ENCODE measurements around the gene DHX58.
A peak's percentile ranks its signal among the peaks of the same experiment; 100 is the strongest.

Gene DHX58

DNA sequence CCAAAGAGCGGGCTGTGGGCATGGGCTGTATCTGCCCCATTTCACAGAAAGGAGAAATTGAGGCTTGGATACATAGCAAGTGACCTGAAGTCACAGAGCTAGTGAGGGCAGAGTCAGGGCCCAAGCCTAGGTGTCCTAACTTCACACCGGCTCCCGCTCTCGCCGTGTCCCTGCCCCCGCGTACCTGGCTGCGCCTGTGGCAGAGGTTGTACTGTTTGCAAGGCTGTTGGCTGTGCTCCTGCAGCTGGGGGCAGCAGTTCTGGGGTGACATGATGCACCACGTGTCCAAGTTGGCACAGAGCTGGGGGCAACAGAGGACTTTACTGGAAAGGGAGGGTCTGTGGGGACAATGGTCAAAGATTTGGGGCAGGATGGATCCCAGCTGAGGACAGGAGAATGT lies 3.4 kb downstream of the DHX58 start:
- no peak for DNase-seq

DNA sequence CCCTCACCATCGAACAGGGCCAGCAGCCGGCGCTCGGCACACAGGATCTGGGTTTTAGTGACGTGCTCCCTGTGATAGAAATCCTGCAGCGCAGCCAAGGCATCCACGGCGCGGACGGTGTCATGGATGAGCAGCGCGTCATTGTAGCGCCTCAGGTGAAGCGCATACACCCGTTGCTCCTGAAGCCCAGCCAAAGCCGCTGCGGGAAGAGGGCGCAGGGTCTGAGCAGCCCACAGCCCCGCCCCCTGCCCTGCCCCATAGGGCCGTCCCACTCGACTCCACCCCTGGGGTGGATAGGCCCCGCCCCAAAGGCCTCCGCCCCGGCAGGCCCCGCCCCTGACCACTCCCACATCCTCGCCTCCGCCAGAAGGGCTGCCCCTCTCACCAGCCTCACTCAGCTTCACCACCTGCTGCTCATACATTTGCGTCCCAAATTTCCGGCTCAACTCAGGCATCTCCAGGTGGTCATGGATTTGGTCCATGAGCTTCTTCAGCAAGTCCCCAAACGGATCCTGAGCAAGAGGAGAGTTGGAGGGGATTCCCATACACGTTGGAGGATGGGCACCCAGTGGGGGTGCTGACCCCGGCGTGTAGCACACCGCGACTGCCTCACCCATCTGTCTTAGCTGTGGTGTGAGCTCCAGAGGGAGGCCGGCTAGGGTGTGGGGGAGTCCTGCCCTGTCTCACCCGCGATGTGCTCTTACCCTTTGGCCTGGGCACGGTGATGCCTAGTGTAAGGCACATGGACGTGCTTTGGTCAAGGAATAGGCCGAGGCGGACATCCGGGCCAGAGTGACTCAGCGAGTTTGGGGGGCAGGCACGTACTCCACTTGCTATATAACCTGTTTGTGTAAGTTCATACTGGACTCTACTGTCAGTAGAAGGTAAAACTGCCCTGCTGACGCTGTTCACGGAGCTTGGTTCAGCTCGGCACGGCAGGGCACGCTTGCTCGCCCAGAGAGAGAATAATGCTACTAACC lies 4.6 kb downstream of the DHX58 start:
- DNase-seq: peak; percentile 97

DNA sequence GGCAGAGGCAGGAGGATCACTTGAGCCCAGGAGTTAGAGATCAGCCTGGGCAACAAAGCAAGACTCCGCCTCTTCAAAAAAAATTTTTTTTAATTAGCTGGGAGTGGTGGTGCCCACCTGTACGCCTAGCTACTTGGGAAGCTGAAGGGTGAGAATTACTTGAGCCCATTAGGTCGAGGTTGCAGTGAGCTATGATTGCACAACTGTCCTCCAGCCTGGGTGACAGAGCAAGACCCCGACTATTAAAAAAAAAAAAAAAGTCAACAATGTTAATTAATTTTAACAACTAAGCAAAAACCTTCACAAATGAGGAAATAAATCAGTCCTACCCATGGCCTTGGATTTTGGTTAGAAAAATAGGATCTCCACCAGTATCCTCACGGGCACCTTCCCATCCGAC lies 5.4 kb downstream of the DHX58 start:
- no peak for DNase-seq

DNA sequence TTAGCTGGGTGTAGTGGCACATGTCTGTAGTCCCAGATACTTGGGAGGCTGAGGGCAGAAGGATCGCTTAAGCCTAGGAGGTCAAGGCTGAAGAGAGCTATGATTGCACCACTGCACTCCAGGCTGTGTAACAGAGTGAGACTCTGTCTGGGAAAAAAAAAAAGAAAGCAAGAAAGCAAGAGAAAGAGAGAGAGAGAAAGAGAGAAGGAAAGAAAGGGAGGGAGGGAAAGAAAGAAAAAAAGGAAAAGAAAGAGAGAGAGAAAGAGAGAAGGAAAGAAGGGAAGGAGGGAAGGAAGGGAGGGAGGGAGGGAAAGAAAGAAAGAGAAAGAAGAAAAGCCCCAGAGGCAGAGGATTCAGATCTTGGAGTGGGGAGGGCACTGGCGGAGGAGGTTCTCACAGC lies 6.5 kb downstream of the DHX58 start:
- DNase-seq: no peak

DNA sequence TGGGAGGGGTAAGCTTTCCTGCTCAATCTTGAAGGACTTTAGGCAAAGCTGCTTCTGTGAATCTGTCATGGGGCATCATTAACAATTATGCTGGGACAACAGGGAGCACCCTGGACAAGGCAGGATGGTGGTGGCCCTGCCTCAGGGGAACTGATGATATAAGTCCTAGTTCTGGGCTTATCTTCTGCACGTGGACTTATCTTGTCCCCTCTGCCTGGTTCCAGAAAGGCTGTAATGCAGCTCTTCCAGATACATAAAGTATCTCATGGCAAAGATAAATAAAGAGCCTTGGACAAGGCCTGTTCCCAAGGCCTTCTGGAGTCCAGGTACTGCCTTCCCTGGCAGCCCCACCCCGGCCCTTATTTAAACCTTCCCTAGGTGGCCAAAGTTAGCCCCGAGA lies 8.2 kb downstream of the DHX58 start:
- no peak for DNase-seq

DNA sequence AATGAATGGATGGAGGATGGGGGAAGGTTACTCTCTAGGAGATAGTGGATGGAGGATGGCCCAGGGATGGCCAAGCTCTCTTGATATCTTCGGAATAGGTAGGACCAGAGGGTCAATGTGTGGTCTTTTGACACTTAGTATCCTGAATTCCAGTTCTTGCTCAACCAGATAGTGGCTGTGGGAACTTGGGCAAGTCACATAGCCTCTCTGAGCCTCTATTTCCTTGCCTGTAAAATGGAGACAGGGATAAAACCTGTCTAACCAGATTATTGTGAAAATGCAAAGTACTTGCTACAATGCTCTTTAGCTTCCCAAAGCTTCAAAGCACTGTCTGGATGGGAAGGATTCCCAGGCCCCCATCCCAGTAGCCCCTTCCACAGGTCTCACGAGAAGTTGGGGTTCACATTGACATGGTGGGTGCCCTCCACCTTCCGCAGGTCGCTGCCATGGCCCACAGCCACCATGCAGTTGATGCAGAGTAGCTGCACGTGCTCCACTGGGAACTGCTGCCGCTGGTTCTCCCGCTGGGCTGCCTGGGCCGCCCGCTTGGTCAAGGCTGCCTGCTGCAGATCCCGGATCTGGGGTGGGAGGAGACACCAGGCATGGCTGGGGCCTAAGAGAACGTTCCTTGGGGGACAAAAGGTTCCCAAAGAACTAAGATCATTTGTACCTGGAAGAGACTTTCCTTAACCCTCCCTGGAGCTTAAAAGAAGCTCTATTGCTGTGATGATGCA lies 9.1 kb downstream of the DHX58 start:
- DNase-seq: no peak

DNA sequence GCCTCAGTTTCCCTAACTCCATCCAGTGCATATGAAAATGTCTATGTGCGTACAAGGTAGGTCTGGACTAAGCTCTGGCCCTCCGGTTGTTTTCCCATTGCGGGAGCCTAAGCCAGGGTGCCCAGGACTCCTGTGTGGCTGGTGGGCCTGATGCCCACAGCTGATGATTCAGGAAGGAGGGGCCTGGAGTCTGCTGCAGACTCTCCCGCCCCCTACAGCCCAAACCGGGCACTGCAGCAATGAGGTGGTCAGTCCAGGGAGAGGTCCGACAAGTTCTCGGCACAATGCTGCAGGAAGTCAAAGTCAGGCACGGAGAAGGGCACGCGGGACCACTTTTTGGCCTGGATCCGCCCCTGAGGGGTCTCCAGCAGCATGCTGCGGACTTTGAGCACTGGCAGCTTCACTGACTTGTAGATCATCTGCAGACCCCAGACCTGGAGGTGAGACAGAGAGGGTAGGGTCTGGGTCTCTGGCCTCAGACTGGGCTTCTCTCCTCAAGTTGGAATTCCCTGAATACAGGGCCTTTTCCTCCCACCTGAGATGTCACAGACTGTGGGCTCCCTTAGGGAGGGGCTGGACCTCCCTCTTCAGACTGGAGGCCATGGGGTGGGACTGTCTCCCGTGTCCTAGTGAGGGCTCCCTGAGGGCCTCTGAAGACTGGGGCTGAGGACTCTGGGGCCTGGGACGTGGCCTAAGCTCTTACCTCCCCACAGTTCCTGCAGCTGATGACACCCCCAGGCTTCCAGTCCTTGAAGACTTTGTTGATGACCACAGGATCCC lies 10.8 kb downstream of the DHX58 start:
- DNase-seq: peak; percentile 70

DNA sequence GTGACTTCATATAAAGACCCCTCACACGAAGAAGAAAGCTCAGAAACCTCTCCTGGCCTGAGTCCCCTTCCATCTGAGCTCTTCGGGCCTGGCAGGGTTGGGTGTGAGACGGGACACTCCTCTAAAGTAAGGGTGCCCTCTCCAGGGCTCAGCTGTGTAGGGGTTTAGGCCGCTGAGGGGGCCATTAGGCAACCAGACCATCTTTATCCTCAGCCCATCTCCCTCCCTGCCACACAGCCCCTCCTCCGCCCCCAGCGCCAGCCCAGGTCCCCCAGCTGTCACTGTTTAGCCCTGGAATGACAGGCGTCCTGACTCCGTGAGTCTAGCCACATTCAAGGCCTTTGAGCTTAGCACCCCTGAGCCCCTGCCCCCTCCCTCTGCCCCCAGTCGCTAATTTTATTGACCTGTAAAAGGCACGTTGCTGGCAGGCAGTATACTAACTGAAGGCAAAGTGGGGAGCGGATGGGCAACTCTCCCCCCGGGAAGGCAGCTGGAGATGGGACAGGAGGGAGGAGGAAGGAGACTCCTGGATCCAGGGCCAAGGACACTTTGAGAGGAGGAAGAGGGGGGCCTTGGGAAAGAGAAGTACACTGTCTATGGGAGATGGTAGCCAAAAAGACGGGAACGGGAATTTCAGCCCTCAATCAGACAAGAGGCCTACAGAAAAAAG lies 13.6 kb downstream of the DHX58 start:
- no peak for DNase-seq

DNA sequence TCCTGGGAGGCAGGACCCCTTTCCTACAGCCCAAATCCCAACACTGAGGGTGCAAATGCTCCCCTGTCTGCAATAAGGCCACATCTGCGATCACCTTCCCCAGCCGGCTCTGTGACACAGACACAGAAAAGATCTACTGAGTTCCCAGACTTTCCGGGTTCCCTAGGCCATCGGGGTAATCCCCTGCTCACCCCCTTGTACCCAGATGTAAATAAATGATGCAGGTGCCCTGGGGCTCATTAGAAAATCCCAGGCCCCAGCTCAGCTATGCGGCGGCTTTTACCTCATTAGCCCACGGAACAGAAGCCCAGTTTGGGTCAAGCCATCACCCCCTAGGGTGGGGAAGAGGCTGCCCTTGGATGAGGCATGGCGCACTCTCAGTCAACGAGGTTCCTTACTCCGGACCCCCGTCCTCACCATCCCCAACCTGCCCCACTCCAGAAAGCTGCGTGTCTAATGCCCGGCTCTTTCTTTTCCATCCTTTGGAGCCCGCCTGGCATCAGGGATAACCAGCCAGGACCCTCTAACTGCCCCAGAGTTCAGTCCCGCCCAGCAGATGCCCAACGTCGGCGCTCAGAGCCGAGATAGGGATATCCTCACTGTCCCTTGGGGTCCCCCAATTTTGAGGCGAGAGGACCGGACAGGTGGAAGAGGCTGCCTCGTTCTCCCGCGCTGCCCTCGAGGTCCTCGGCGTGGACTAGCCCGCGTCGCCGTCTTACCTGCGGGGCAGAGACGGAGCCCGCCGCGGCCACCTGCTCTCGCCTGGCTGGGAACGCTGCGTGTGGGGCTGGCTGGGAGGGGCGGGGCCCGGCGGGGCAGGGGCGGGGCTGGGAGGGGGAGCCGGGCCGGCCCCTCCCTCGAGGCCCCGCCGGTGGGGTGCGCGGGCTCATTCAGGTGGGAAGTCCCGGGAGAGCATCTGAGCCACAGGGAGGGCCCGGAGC lies 14.6 kb downstream of the DHX58 start, which contains the start of gene ZNF385C:
Gene ZNF385C, minus strand, starts transcription at position 783 of the 941 bp plus-strand sequence. CDS start 35,417 bp downstream, outside the sequence.
- DNase-seq: peak; percentile 57

DNA sequence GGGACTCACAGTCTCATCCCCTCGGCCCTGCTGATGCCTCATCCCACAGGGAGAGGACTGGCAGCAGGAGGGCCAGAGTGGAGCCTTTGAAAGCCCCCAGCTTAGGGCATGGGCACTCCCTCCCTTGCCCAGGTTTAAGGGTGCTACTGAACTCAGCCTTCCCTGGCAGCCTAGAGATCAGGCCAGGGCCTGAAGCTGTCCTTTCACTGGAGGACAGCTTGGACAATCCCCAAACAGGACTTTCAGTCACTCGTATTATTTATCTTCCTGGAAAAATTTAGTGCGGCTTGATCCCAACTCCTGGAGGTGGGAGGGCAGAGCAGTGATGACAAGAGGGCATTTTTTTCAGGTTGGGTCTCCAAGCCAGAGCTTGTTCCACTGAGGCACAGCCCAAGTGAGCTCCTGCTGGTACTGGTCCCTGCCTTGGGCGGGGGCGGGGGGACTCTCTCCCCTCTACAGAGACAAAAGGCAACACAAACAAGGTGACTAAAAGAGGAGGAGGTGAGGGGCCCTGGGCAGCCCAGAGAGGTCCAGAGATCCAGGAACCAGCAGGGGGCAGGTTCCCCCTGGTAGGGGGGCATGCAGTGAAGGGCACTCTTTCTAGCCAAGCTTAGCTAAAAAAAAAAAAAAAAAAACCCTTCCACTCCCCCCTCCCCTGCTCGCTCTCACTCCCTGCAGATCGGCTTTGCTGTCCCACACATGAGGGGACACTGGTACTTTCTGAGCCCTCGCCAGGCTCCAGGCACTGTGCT lies 16.0 kb downstream of the DHX58 start:
- no peak for DNase-seq

DNA sequence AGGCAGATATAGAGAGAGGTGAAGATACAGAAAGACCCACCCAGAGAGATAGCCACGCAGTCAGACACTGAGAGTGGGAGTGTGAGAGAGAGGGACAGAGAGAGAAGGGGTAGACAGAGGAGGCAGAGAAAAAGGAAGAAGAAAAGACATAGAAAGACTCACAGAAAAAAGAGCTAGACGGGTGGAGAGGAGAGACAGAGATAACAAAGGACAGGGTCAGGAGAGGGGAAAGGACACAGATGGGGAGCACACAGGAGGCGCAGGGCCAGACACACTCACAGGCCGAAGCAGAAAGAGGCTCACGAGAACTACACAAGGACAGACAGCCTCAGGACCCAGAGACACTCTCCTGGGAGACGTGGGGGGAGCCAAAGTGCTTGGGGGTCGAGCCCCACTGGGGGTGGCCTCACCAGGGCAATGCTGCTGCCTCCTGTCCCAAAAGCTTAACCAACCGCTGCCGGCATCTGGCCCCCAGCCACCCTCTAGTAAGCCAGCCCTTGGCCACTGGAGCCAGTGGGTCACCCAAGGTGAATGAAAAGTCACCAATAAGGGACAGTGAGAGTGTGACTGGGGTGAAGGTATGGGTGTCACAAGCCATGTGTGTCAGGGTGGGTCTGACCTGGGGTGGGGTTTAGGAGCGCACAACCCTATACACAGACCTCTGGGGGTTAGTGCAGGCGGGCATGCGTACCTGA lies 18.0 kb downstream of the DHX58 start:
- DNase-seq: no peak

DNA sequence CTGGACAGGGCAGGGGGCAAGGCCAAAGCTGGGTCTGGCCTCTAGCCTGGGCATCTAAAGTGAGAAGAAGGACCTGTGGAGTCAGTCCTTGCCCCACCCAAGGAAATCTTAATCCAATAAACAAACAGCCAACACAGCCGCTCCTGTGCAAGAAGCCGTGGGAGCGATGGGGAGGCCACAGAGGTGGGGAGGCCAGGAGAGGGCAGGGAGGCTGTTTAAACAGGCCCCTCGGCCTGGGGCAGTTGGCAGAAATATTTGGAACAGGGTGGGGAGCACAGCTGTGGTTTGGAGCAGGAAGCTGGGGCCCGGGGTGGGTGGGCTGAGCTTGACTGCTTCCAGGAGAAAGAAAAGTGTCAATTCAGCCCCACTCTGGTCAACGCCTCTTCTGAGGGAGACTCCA lies 19.6 kb downstream of the DHX58 start:
- DNase-seq: no peak

DNA sequence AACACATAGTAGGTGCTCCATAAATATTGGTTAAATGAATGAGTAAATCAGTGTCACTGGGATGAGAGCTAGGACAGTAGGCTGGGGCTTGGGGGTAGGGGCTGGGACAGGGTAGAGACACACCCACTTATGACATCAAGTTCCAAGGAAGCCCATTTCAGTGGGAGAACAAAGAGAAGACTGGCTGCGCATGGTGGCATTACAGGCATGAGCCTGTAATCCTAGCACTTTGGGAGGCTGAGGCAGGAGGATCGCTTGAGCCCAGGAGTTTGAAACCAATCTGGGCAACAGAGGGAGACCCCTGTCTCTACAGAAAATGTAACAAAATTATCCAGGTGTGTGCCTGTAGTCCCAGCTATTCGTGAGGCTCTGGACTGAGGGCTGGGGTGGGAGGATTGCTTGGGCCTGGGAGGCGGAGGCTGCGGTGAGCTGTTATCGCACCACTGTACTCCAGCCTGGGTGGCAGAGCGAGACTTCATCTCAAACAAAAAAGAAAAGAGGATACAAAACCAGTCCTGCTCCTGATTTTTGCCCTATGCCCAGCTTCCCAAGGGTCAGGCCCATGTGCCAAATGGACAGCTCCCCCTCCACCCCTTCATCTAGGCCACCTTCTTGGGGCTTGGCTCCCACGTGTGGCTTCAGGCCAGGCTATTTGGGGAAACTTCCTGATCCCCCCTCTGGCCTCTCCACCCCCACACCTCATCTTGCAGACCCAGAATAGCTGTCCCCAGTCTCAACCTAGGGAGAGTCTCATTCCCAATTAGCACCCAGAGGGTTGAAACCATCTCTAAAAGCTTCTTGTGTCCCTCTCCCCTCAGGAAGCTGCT lies 21.3 kb downstream of the DHX58 start:
- DNase-seq: no peak

DNA sequence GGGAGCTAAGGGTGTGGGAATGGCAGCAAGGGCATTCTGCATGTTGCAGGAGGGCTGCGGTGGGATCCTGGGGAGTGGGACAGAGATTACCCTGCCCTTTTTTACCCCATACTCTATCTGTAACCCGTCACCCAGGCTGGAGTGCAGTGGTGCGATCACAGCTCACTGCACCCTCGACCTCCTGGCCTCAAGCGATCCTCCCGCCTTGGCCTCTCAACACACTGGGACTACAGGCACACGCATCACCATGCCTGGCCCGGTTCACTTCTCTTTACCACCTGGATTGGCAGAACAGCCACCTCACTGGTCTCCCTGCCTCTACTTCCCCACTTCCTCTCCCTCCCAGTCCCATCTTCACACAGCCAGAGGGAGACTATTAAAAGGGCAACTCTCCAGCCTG lies 23.8 kb downstream of the DHX58 start:
- DNase-seq: no peak

DNA sequence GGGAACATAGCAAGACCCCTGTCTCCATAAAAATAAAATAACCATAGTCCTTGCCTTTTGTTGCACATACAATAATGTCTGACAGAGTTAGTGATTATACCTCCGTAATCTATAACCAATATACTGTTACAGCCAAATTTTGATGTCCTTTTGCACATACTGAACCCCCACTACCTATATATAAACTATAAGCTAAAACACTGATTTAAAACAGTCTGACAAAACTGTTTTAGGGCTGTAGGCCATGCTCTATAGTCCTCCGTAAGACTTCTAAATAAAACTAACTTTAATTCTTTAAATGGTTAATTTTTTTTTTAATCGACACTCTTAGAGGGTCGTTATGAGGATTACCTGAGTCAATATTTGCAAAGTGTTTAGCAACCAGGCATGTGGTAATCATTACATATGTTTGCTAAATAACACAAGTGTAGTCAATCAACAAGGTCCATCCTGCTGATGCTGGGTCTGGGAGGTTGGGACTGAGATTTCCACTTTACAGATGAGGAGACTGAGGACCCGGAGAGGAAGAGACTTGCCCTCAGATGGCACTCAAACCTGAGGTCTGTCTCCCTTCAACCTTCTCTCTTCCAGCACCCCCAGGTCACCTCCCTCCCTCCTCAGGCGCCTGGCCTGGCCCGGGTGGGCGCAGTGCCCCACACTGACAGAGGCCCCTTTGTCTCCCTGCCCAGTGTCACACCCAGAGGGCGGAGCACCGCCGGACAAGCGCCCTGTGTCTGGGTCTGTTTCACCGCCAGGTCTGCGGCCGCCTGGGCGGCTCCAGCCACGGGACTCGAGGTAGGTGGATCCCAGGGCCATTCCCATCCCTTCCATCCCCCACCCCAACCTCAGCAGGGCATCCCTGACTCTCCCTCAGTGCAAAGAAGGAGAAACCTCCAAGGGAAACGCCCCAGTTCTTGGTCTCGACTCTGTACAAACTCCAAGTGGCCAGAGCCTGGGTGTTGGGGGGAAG lies 24.5 kb downstream of the DHX58 start:
- no peak for DNase-seq

DNA sequence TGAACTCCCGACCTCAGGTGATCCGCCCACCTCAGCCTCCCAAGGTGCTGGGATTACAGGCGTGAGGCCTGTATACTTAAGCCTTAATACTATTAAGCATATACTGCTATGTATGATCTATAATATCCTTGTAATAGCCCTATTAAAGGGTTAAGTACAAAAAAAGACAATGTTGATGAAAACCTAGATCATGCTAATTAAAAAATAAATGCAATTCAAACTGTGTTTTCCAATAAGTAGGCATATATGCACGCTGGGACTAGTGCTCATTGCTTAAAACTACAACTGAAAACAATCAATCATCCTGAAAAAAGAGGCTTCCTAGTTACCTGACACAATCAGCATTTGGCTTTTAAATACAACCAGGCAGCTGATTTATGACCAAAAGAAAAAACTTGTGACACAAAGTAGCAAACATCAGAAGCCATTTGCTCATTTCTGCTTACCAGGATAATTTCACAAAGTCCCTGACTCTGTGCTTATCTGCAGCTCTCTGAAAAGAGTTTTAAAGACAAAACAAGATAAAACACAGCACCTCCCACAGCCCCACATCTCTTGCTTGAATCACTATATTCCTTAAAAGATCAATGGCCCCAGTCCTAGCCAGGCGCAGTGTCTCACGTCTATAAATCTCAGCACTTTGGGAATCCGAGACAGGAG lies 25.3 kb downstream of the DHX58 start:
- no peak for DNase-seq

DNA sequence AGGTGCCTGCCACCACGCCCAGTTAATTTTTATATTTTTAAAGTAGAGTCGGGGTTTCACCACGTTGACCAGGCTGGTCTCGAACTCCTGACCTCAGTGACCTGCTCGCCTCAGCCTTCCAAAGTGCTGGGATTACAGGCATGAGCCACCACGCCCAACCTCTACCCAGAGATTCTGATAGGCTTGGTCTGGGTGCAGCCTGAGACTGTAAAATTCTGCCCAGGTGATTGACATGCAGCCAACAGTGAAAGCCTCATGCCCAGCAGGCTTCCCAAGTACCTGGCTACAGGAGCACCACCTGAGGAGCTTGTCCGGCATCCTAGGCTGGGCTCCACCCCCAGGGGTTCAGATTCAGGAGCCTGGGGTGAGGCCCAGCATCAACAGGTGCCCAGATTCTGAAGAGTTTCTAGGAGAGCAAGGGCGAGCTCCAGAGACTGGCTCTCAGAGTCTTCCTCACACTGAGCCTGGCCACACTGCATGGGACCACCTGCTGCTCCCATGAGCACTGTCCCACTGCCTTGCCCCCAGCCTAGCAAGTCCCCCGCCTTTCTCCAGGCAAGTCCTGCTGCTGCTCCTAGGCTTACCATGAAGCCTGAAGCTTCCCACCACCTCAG lies 30.9 kb downstream of the DHX58 start:
- DNase-seq: no peak
